Mesendoderm (in vitro differentiated cells): ENCODE results near the gene POU3F2.

ENCODE experiments used
- DNase-seq: peaks from one replicate; pipeline ENCODE4 v3.0.0; 2013
- H2AK5ac ChIP-seq: 2 replicates; pipeline ENCODE4 v1.6.1; 2013; ENCODE audit warnings: low read length, inconsistent platforms
- H2BK120ac ChIP-seq: 2 replicates; pipeline ENCODE4 v1.6.1; 2013; ENCODE audit warnings: low read depth, mild to moderate bottlenecking, low read length, moderate library complexity, mixed read lengths
- H2BK15ac ChIP-seq: replicated peaks from 2 replicates; pipeline ENCODE4 v1.6.1; 2013; ENCODE audit warnings: low read depth, mild to moderate bottlenecking, moderate library complexity
- H2BK5ac ChIP-seq: 2 replicates; pipeline ENCODE4 v1.6.1; 2013; ENCODE audit warnings: low read length, inconsistent platforms
- H3K18ac ChIP-seq: 2 replicates; pipeline ENCODE4 v1.6.1; 2013; ENCODE audit warnings: mild to moderate bottlenecking, low read length, mixed read lengths
- H3K23ac ChIP-seq: one replicate; pipeline ENCODE4 v1.6.1; 2013; ENCODE audit warnings: low read length
- H3K27ac ChIP-seq: 2 replicates; pipeline ENCODE4 v1.5.1; 2013; ENCODE audit warnings: low read depth, mild to moderate bottlenecking, inconsistent platforms, low read length, moderate library complexity
- H3K27me3 ChIP-seq: 2 replicates; pipeline ENCODE4 v1.6.1; 2013; ENCODE audit warnings: low read length, control low read depth, mild to moderate bottlenecking, inconsistent platforms; ENCODE audit not compliant: insufficient read depth, poor library complexity
- H3K36me3 ChIP-seq: 2 replicates; pipeline ENCODE4 v1.6.1; 2013; ENCODE audit warnings: low read length, inconsistent platforms; ENCODE audit not compliant: control insufficient read depth, insufficient read depth
- H3K4ac ChIP-seq: one replicate; pipeline ENCODE4 v1.6.1; 2013; ENCODE audit warnings: low read depth, mild to moderate bottlenecking, low read length, moderate library complexity
- H3K4me1 ChIP-seq: 2 replicates; pipeline ENCODE4 v1.6.1; 2013; ENCODE audit warnings: low read depth, low read length, inconsistent platforms; ENCODE audit not compliant: control insufficient read depth
- H3K4me2 ChIP-seq: 2 replicates; pipeline ENCODE4 v1.6.1; 2013; ENCODE audit warnings: low read length
- H3K4me3 ChIP-seq: 2 replicates; pipeline ENCODE4 v1.5.1; 2013; ENCODE audit warnings: mild to moderate bottlenecking, low read length
- H3K56ac ChIP-seq: one replicate; pipeline ENCODE4 v1.6.1; 2013; ENCODE audit warnings: low read length
- H3K79me1 ChIP-seq: 2 replicates; pipeline ENCODE4 v1.6.1; 2013; ENCODE audit warnings: low read length, inconsistent platforms
- H3K79me2 ChIP-seq: 2 replicates; pipeline ENCODE4 v1.6.1; 2013; ENCODE audit warnings: mild to moderate bottlenecking, low read length; ENCODE audit not compliant: control insufficient read depth, insufficient read depth
- H3K9ac ChIP-seq: 2 replicates; pipeline ENCODE4 v1.6.1; 2013; ENCODE audit warnings: low read length, inconsistent platforms
- H4K5ac ChIP-seq: one replicate; pipeline ENCODE4 v1.6.1; 2013; ENCODE audit warnings: low read length
- H4K8ac ChIP-seq: one replicate; pipeline ENCODE4 v1.6.1; 2013; ENCODE audit warnings: low read depth, mild to moderate bottlenecking, control low read depth, low read length, moderate library complexity
- WGBS: extraction: QIAGEN DNeasy Blood & Tissue Kit; methylation state at CpG from one replicate; pipeline ENCODE4 v1.1.7; 2013; ENCODE audit warnings: low lambda C conversion rate, missing lambda C conversion rate; ENCODE audit not compliant: insufficient coverage; ENCODE audit errors: extremely low coverage; 5-methylcytosine and 5-hydroxymethylcytosine counted together

The POU3F2 gene

DNA sequence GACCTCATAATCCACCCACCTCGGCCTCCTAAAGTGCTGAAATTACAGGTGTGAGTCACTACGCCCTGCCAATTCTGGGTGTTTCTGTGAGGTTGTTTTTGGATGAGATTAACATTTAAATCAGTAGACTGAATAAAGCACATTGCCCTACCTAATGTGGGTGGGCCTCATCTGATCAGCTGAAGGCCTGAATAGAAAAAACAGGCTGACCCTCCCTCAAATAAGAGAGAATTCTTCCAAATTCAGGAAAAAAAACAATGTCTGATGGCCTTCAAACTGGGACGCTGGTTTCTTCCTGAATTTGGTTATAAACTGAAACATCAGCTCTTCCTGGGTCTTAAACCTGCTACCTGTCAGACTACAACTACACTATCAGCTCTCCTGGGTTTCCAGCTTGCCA lies 51.0 kb downstream of the POU3F2 start:
- H3K79me2 ChIP-seq: no peaks in the 10 kb centered on the region
- H3K27me3 ChIP-seq: no peaks in the 10 kb centered on the region
- no CpG with 5 or more reads among the region's 3 CpGs for WGBS

DNA sequence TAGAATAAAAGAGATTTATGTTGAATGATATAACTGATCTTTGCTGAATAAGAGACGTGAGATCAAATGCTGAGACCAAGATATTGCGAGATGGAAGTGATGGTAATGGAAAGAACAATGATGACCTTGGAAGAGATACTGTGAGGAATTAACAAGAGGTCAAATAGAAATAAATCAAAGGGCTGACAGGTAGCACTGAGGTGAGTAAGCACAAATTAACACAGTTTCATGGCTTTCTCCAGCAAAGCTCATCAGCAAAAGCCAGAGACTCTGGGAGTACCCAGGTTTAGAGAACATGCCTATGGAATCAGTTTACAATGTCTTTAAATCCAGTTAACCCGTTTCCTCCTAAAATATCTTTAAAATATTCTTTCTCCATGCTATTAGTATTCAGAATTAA lies 53.3 kb downstream of the POU3F2 start:
- no peak overlapping the region for H2BK120ac ChIP-seq
- H3K9ac ChIP-seq: no peak overlapping the region
- no peak overlapping the region for H4K8ac ChIP-seq
- H3K18ac ChIP-seq: no peak overlapping the region
- H3K27me3 ChIP-seq: no peaks in the 10 kb centered on the region
- H4K5ac ChIP-seq: no peak overlapping the region
- no CpG with 5 or more reads among the region's 3 CpGs for WGBS
- no peaks in the 10 kb centered on the region for H3K79me2 ChIP-seq
- DNase-seq: no peak
- H3K23ac ChIP-seq: no peak overlapping the region
- H3K36me3 ChIP-seq: no peaks in the 10 kb centered on the region
- no peak overlapping the region for H3K27ac ChIP-seq
- no peak overlapping the region for H3K4me2 ChIP-seq
- no peak overlapping the region for H3K56ac ChIP-seq
- no peak overlapping the region for H3K4ac ChIP-seq
- no peak overlapping the region for H2AK5ac ChIP-seq
- no peak overlapping the region for H3K4me3 ChIP-seq
- no peak overlapping the region for H2BK15ac ChIP-seq
- no peak overlapping the region for H2BK5ac ChIP-seq
- H3K4me1 ChIP-seq: no peaks in the 10 kb centered on the region
- no peaks in the 10 kb centered on the region for H3K79me1 ChIP-seq

More for the DNA sequence above, 51.0 kb downstream of the POU3F2 start:
- H2BK120ac ChIP-seq: no peak overlapping the region
- no peak overlapping the region for H3K56ac ChIP-seq
- H4K8ac ChIP-seq: no peak overlapping the region
- no peak overlapping the region for H3K4ac ChIP-seq
- no peak overlapping the region for H2BK5ac ChIP-seq
- H2AK5ac ChIP-seq: no peak overlapping the region
- no peaks in the 10 kb centered on the region for H3K79me1 ChIP-seq
- H3K4me2 ChIP-seq: no peak overlapping the region
- H3K18ac ChIP-seq: no peak overlapping the region
- no peaks in the 10 kb centered on the region for H3K36me3 ChIP-seq
- H3K23ac ChIP-seq: no peak overlapping the region
- H2BK15ac ChIP-seq: no peak overlapping the region
- no peak overlapping the region for H4K5ac ChIP-seq
- H3K9ac ChIP-seq: no peak overlapping the region
- no peak overlapping the region for H3K27ac ChIP-seq
- DNase-seq: no peak
- H3K4me1 ChIP-seq: no peaks in the 10 kb centered on the region
- H3K4me3 ChIP-seq: no peak overlapping the region
